H9 (cell line): Measurements from ENCODE around the gene ZBED5. TPM values are rescaled to one million over a fixed set of nuclear protein-coding genes. Genes with fewer than 3 reads are reported as not detected.

Source experiments
- DNase-seq: peaks from one replicate; pipeline ENCODE4 v3.0.0-alpha.2; 2017
- H2AFZ ChIP-seq: one replicate; pipeline ENCODE4 v1.6.1; 2013; ENCODE audit warnings: mild to moderate bottlenecking, low read length, control low read depth, moderate library complexity
- H2AK5ac ChIP-seq: 2 replicates; pipeline ENCODE4 v1.6.1; 2013; ENCODE audit warnings: low read length, control low read depth, mixed read lengths; ENCODE audit not compliant: insufficient read length
- H2BK120ac ChIP-seq: one replicate; pipeline ENCODE4 v1.6.1; 2013; ENCODE audit warnings: low read depth, mild to moderate bottlenecking, low read length, control low read depth, inconsistent platforms; ENCODE audit not compliant: poor library complexity, severe bottlenecking
- H2BK12ac ChIP-seq: 2 replicates; pipeline ENCODE4 v1.6.1; 2013; ENCODE audit warnings: low read length, control low read depth, mixed read lengths, low read depth; ENCODE audit not compliant: insufficient read length
- H2BK15ac ChIP-seq: 2 replicates; pipeline ENCODE4 v1.6.1; 2013; ENCODE audit warnings: low read depth, low read length, control low read depth
- H2BK20ac ChIP-seq: one replicate; pipeline ENCODE4 v1.6.1; 2013; ENCODE audit warnings: low read depth, mild to moderate bottlenecking, low read length, control low read depth, inconsistent platforms; ENCODE audit not compliant: poor library complexity, severe bottlenecking
- H2BK5ac ChIP-seq: 2 replicates; pipeline ENCODE4 v1.6.1; 2013; ENCODE audit warnings: low read length, control low read depth, mixed read lengths; ENCODE audit not compliant: insufficient read length
- H3K14ac ChIP-seq: 2 replicates; pipeline ENCODE4 v1.6.1; 2013; ENCODE audit warnings: low read length, control low read depth; ENCODE audit not compliant: insufficient read depth
- H3K18ac ChIP-seq: 2 replicates; pipeline ENCODE4 v1.6.1; 2013; ENCODE audit warnings: low read depth, mild to moderate bottlenecking, mixed read lengths, low read length, control low read depth; ENCODE audit not compliant: insufficient read length
- H3K23ac ChIP-seq: 2 replicates; pipeline ENCODE4 v1.6.1; 2013; ENCODE audit warnings: low read length, control low read depth, mixed read lengths, low read depth; ENCODE audit not compliant: insufficient read length
- H3K23me2 ChIP-seq: 2 replicates; pipeline ENCODE4 v1.6.1; 2013; ENCODE audit warnings: low read depth, mild to moderate bottlenecking, mixed read lengths, low read length, control low read depth; ENCODE audit not compliant: insufficient read length, poor library complexity, severe bottlenecking
- H3K27ac ChIP-seq: 2 replicates; pipeline ENCODE4 v1.5.1; 2013; ENCODE audit warnings: low read length, control low read depth, mixed read lengths, low read depth; ENCODE audit not compliant: insufficient read length
- H3K27me3 ChIP-seq: 2 replicates; pipeline ENCODE4 v1.6.1; 2013; ENCODE audit warnings: low read length, control low read depth, inconsistent platforms; ENCODE audit not compliant: insufficient read depth
- H3K4ac ChIP-seq: 2 replicates; pipeline ENCODE4 v1.6.1; 2013; ENCODE audit warnings: low read depth, mild to moderate bottlenecking, control low read depth, inconsistent platforms, low read length, moderate library complexity
- H3K4me1 ChIP-seq: 2 replicates; pipeline ENCODE4 v1.6.1; 2013; ENCODE audit warnings: low read length, control low read depth, inconsistent platforms; ENCODE audit not compliant: insufficient read depth
- H3K4me2 ChIP-seq: 2 replicates; pipeline ENCODE4 v1.6.1; 2013; ENCODE audit warnings: low read length, control low read depth, mixed read lengths; ENCODE audit not compliant: insufficient read length, insufficient read depth
- H3K56ac ChIP-seq: 2 replicates; pipeline ENCODE4 v1.6.1; 2013; ENCODE audit warnings: low read depth, mild to moderate bottlenecking, mixed read lengths, low read length, control low read depth; ENCODE audit not compliant: insufficient read length
- H3K79me1 ChIP-seq: 2 replicates; pipeline ENCODE4 v1.6.1; 2013; ENCODE audit warnings: low read depth, mild to moderate bottlenecking, moderate library complexity, low read length, control low read depth, inconsistent platforms; ENCODE audit not compliant: insufficient read depth, poor library complexity, severe bottlenecking
- H3K79me2 ChIP-seq: 2 replicates; pipeline ENCODE4 v1.6.1; 2013; ENCODE audit warnings: low read length, control low read depth, inconsistent platforms; ENCODE audit not compliant: insufficient read depth
- H3K9ac ChIP-seq: 2 replicates; pipeline ENCODE4 v1.6.1; 2013; ENCODE audit warnings: low read length, control low read depth, mixed read lengths; ENCODE audit not compliant: insufficient read length; ENCODE audit errors: extremely low read depth
- H3K9me3 ChIP-seq: one replicate; pipeline ENCODE4 v1.6.1; 2013; ENCODE audit warnings: low read depth, low read length, inconsistent platforms; ENCODE audit not compliant: control insufficient read depth
- H3T11ph ChIP-seq: one replicate; pipeline ENCODE4 v1.6.1; 2013; ENCODE audit warnings: mild to moderate bottlenecking, low read length, control low read depth, inconsistent platforms
- H4K20me1 ChIP-seq: one replicate; pipeline ENCODE4 v1.6.1; 2013; ENCODE audit not compliant: control insufficient read depth, insufficient read length, insufficient read depth
- H4K5ac ChIP-seq: 2 replicates; pipeline ENCODE4 v1.6.1; 2013; ENCODE audit warnings: low read depth, mild to moderate bottlenecking, mixed read lengths, low read length, control low read depth; ENCODE audit not compliant: insufficient read length
- H4K8ac ChIP-seq: replicated peaks from 2 replicates; pipeline ENCODE4 v1.6.1; 2013; ENCODE audit warnings: low read length, control low read depth, mixed read lengths, low read depth; ENCODE audit not compliant: insufficient read length
- H4K91ac ChIP-seq: 2 replicates; pipeline ENCODE4 v1.6.1; 2013; ENCODE audit warnings: low read depth, mild to moderate bottlenecking, moderate library complexity, mixed read lengths, low read length, control low read depth; ENCODE audit not compliant: insufficient read length
- H3K27ac Mint-ChIP-seq, 3 experiments: 2 replicates in 2 of 3; 3 replicates in 1 of 3; pipeline ENCODE4 v1.8.0; 2020 to 2021; ENCODE audit warnings: mixed read lengths in 3 of 3, mild to moderate bottlenecking in 1 of 3, moderate library complexity in 1 of 3
- H3K27me3 Mint-ChIP-seq: 2 replicates; pipeline ENCODE4 v1.8.0; 2021; ENCODE audit warnings: low read depth, mild to moderate bottlenecking, moderate library complexity, mixed read lengths
- H3K36me3 Mint-ChIP-seq, 3 experiments: 2 replicates in 2 of 3; 3 replicates in 1 of 3; pipeline ENCODE4 v1.8.0; 2020 to 2021; ENCODE audit warnings: low read depth in 3 of 3, mixed read lengths in 3 of 3; ENCODE audit not compliant: insufficient read depth in 1 of 3
- H3K4me1 Mint-ChIP-seq, 2 experiments: 2 replicates each; pipeline ENCODE4 v1.8.0; 2020; ENCODE audit warnings: mixed read lengths in 2 of 2
- H3K4me3 Mint-ChIP-seq, 2 experiments: 2 replicates in 1 of 2; 3 replicates in 1 of 2; pipeline ENCODE4 v1.8.0; 2020 to 2021; ENCODE audit warnings: mild to moderate bottlenecking in 2 of 2, mixed read lengths in 2 of 2, moderate library complexity in 1 of 2
- H3K9me3 Mint-ChIP-seq, 2 experiments: 2 replicates in 1 of 2; 3 replicates in 1 of 2; pipeline ENCODE4 v1.8.0; 2020; ENCODE audit warnings: mild to moderate bottlenecking in 2 of 2, mixed read lengths in 2 of 2, moderate library complexity in 1 of 2
- WGBS: extraction: QIAGEN DNeasy Blood & Tissue Kit; methylation state at CpG from one replicate; pipeline ENCODE4 v1.1.7; 2013; ENCODE audit warnings: missing lambda C conversion rate, low lambda C conversion rate, mixed read lengths; ENCODE audit not compliant: insufficient read length; ENCODE audit errors: extremely low coverage; 5-methylcytosine and 5-hydroxymethylcytosine counted together
- total RNA-seq: library from RNA; stranded (reverse); gene quantifications from 2 replicates; pipeline ENCODE4 v1.2.1, GENCODE V29; 2021
- TF ChIP-seq, protein P1 (sequence below): fragments of 200-600 bp; sonication (generic); conservative IDR thresholded peaks from 3 replicates; pipeline ENCODE4 v1.8.0; 2021; ENCODE audit warnings: antibody characterized with exemption, mild to moderate bottlenecking

Gene ZBED5
- total RNA-seq, 1 experiment from 2014 or later = 65.8 TPM

- H3K27ac Mint-ChIP-seq = no peak overlapping the region
- no peaks in the 10 kb centered on the region for H3K9me3 Mint-ChIP-seq
- Histone ChIP-seq H4K20me1 (no peaks in the 10 kb centered on the region), H2BK15ac (no peak overlapping the region), H3K9ac (no peak overlapping the region), H3K27ac (no peak overlapping the region), H3K23me2 (no peaks in the 10 kb centered on the region), H3K79me2 (no peaks in the 10 kb centered on the region), H4K91ac (no peak overlapping the region), H4K5ac (no peak overlapping the region), H2AK5ac (no peak overlapping the region), H3K4me2 (no peak overlapping the region), H3K23ac (no peak overlapping the region), H2AFZ (no peak overlapping the region), H3K56ac (no peak overlapping the region), H3K18ac (no peak overlapping the region), H2BK12ac (no peak overlapping the region), H2BK120ac (no peak overlapping the region), H3K27me3 (no peaks in the 10 kb centered on the region), H3K14ac (no peak overlapping the region), H2BK5ac (no peak overlapping the region), H3K4me1 (peaks cover 2% of the 10 kb centered on the region; the same call in 1 of the 2 replicates), H2BK20ac (no peak overlapping the region), H3T11ph (no peak overlapping the region), H3K9me3 (no peaks in the 10 kb centered on the region), H3K4ac (no peak overlapping the region), H4K8ac (no peak overlapping the region), H3K79me1 (no peaks in the 10 kb centered on the region)
- WGBS = no CpG with 5 or more reads among the region's 2 CpGs
- H3K36me3 Mint-ChIP-seq = no peaks in the 10 kb centered on the region
- H3K27me3 Mint-ChIP-seq = no peaks in the 10 kb centered on the region
- H3K4me3 Mint-ChIP-seq = no peak overlapping the region
- no peak for DNase-seq
- H3K4me1 Mint-ChIP-seq = peaks cover 5 to 8% of the 10 kb centered on the region in 2 experiments
- TF ChIP-seq, protein P1, sequence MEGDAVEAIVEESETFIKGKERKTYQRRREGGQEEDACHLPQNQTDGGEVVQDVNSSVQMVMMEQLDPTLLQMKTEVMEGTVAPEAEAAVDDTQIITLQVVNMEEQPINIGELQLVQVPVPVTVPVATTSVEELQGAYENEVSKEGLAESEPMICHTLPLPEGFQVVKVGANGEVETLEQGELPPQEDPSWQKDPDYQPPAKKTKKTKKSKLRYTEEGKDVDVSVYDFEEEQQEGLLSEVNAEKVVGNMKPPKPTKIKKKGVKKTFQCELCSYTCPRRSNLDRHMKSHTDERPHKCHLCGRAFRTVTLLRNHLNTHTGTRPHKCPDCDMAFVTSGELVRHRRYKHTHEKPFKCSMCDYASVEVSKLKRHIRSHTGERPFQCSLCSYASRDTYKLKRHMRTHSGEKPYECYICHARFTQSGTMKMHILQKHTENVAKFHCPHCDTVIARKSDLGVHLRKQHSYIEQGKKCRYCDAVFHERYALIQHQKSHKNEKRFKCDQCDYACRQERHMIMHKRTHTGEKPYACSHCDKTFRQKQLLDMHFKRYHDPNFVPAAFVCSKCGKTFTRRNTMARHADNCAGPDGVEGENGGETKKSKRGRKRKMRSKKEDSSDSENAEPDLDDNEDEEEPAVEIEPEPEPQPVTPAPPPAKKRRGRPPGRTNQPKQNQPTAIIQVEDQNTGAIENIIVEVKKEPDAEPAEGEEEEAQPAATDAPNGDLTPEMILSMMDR = no peak
Observed at GRCh38 chr11:10845589-10845988, 12.3 kb downstream of the ZBED5 start.
